Lower leg skin (tissue), 3 donors: Measurements from ENCODE around the gene ARF6.

Experiments
- POLR2A ChIP-seq, 2 donors: fragments of 450-650 bp; IDR thresholded peaks; one replicate each; pipeline ENCODE4 v1.6.1; 2016 to 2017; ENCODE audit warnings: antibody characterized with exemption in 2 of 2, mild to moderate bottlenecking in 1 of 2, moderate library complexity in 1 of 2
- TF ChIP-seq, protein P1 (sequence below), 3 donors: fragments of 450-650 bp; IDR thresholded peaks; one replicate each; pipeline ENCODE4 v1.5.1; 2016; ENCODE audit warnings: antibody characterized with exemption in 3 of 3, mild to moderate bottlenecking in 3 of 3, moderate library complexity in 2 of 3

DNA sequence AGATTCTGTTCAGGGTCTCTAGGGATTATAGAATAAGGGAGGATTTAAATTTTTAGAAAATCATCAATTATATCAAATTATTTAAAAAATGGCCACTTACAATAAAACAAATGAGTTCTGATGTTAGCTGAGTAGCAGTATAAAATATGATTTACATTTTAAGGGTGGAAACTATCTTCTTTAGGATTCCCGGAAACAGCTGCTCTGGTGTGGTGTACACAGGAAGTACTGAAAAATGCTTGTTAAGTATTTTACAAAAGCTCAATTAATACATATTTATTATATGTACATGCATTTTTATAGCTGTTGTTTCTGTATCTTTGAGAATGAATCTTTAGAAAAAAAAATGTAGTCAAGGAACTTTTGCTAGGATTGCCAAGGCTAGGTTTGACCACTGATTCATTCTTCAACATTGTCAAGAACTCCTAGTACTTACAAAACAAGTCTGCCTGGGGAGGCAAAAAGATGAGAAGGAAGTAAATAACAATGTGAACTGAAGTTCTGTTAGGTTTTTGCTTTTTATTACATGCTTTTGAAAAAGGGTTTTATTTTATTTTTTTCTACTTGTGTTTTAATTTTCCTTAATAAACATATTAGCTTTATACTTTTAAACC lies 48.0 kb downstream of the ARF6 start:
- no peak for TF ChIP-seq POLR2A (IDR thresholded peaks at IDR 0.05)
- TF ChIP-seq, protein P1, sequence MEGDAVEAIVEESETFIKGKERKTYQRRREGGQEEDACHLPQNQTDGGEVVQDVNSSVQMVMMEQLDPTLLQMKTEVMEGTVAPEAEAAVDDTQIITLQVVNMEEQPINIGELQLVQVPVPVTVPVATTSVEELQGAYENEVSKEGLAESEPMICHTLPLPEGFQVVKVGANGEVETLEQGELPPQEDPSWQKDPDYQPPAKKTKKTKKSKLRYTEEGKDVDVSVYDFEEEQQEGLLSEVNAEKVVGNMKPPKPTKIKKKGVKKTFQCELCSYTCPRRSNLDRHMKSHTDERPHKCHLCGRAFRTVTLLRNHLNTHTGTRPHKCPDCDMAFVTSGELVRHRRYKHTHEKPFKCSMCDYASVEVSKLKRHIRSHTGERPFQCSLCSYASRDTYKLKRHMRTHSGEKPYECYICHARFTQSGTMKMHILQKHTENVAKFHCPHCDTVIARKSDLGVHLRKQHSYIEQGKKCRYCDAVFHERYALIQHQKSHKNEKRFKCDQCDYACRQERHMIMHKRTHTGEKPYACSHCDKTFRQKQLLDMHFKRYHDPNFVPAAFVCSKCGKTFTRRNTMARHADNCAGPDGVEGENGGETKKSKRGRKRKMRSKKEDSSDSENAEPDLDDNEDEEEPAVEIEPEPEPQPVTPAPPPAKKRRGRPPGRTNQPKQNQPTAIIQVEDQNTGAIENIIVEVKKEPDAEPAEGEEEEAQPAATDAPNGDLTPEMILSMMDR (IDR thresholded peaks at IDR 0.05), result no peak
